GM18867 (cell line): ENCODE results near the gene SECISBP2L.
"Not testable (repeated sequence)": the region's sequence is repeated elsewhere in the genome, so short reads cannot be mapped to it uniquely, and the experiment has no call there.

ENCODE experiments used
- ATAC-seq: cut with Tn5 transposase; IDR thresholded peaks from one replicate; pipeline ENCODE4 v1.9.1; 2021; ENCODE audit warnings: mild to moderate bottlenecking, moderate library complexity; ENCODE audit not compliant: unreplicated experiment

The SECISBP2L gene, protein sequence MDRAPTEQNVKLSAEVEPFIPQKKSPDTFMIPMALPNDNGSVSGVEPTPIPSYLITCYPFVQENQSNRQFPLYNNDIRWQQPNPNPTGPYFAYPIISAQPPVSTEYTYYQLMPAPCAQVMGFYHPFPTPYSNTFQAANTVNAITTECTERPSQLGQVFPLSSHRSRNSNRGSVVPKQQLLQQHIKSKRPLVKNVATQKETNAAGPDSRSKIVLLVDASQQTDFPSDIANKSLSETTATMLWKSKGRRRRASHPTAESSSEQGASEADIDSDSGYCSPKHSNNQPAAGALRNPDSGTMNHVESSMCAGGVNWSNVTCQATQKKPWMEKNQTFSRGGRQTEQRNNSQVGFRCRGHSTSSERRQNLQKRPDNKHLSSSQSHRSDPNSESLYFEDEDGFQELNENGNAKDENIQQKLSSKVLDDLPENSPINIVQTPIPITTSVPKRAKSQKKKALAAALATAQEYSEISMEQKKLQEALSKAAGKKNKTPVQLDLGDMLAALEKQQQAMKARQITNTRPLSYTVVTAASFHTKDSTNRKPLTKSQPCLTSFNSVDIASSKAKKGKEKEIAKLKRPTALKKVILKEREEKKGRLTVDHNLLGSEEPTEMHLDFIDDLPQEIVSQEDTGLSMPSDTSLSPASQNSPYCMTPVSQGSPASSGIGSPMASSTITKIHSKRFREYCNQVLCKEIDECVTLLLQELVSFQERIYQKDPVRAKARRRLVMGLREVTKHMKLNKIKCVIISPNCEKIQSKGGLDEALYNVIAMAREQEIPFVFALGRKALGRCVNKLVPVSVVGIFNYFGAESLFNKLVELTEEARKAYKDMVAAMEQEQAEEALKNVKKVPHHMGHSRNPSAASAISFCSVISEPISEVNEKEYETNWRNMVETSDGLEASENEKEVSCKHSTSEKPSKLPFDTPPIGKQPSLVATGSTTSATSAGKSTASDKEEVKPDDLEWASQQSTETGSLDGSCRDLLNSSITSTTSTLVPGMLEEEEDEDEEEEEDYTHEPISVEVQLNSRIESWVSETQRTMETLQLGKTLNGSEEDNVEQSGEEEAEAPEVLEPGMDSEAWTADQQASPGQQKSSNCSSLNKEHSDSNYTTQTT

DNA sequence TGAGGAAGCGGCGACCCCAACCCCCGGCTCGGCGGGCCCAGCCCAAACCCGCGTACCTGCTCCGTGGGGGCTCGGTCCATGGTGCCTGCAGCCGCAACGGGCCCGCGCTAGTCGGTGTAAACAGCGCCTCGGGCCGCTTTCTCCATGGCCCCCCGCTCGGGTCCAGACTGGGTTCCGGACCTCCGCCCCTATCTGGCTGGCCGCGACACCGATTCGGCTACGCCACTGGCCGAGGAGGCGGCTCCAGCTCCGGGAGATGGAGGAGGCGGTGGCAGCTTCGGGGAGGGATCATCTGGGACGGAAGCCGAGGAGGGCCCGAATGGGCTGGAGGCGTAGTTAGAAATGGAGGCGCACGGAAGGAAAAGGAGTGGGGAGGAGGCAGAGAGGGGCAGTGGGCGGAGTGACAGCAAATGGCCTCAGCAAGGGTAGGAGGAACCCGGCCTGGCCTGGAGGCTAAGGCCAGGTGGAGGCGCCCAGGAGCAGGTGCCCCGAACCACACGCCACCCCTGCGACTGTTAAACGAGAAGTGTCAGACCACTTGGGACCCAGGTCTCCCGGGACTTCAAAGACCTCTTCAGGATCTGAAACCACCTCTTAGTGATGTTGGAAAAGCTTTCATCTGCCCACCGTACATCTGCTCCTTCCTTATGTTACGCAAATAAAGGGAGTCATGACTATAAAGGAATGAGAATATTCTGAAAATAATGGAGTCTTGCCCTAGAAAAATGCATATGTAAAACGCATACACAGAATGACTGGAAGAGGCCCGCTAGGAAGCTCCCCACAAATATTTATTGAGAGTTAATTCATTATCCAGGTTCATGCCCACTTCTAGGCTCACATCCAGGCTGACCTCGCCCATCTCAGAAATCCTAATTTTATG lies at the start of gene SECISBP2L:
Gene SECISBP2L (minus strand): TSS at position 227 of the 883 bp plus-strand sequence. CDS start 147 bp downstream, at position 80.
- peak; percentile 97 for ATAC-seq

- ATAC-seq = no peak
Measured at GRCh38 chr15:49094923-49095322, 48.7 kb upstream of the SECISBP2L start.

- no peak for ATAC-seq
Measured at GRCh38 chr15:49093252-49094105, 47.2 kb upstream of the SECISBP2L start.

DNA sequence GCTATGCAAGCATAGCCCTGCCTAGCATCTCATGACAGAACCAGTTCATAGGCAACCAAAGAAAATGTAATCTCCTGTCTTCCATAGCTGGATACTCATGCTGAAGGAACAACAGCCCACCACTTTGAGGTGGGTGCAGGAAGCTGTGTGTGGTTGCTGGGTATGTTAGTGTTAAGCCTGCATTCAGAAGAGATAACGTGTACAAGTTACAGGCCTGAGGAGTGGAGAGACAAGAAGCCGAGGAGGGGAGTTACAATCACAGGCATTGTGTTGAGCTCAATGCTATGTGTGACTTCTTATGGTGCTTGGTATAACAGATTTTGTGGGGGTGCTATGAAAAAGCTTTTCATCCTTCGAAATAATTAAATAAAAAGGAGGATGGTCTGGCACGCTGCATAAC lies 42.8 kb upstream of the SECISBP2L start:
- no peak for ATAC-seq

GRCh38 chr15:49085696-49086459 lies 39.6 kb upstream of the SECISBP2L start:
- no peak for ATAC-seq

DNA sequence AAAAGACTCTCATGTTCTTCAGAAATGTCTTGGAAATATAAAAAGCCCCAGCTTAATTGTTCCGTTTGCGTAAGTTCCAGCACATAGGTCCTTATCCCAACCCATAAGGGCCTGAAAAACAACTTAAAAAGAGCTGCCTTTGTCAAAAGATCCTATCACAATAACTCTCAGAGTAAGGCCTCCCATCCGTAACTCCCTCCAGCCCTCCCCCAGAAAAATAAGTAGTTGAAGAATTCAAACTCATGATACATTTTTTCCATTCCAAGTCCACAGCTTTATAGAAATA lies 38.0 kb upstream of the SECISBP2L start:
- ATAC-seq = no peak

DNA sequence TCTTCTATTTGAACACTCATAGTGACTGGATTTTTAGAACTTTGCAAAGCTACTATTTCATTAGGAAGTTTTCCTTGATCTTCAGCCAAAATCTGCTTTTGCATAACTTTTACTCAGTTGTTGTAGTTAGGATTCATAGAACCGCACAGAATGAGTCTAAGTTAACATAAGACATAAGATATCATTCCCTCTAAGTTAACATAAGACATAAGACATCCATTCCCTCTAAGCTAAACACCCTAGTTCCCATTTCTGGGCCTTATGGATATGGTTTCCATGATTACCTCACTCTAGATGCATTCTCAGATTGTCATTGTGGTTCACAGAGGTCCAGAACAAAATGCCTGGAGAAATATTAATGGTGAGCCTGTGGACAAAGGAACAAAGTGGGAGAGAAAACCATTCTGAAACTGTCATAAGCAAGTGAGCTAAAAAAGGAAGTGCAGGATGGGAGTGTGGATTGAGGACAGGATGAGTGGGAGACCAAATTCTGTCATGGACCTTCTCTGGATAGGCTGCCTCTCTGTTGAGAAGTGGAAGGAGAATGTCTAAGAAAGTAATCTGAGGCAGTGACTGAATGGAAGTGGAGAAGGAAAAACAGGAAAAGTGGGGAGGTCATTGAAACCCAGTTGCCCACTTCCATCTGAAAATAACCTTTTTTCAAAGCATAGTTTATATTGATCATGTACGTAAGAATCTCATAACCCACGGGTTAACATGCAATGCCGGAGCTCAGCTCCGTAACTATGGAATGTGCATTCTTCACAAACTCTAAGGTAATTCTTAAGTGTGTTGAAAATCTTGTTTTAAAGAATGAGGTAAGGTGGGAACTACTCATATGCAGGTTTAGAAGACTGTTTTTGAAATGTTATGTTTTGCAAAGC lies 37.4 kb upstream of the SECISBP2L start:
- ATAC-seq = no peak

DNA sequence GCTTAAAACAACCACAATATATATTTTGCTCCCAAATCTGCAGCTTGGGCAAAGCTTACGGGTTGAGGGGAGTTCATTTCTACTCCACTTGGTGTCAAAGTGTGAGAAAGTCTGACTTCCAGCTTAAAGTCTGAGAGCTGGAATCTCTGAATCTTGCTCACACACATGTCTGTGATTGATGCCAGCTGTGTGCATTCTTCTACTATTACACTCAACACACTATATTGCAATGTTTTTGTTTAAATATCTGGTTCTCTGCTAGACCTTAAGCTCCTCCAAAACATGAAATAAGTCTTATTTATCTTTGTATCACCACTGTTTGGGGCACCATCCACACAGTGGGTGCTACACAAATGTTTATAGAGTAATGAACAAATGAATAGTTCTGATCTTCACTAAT lies 36.7 kb upstream of the SECISBP2L start:
- no peak for ATAC-seq

- ATAC-seq = no peak
Measured at GRCh38 chr15:49079340-49080039, 33.2 kb upstream of the SECISBP2L start.

DNA sequence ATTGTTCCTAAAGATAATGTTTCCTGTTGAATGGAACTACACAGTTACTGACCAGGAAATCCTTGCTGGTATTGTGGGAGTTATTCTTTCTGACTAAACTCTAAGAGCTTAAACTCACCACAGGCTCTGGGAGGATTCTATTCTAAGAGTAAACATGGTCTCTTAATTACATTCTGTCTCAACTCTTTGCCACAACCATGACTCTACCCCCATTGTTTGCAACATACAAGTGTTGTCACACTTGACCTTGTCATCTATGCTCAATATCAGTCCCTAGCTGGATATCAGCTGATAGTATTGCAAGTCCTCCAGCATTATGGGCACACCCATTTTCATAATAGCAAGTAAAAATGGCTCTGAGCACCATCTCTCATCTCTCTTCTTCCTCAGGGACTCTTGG lies 29.6 kb upstream of the SECISBP2L start:
- ATAC-seq = no peak

- not testable (repeated sequence) for ATAC-seq
Measured at GRCh38 chr15:49074589-49075287, 28.5 kb upstream of the SECISBP2L start.

GRCh38 chr15:49066372-49066771 lies 20.1 kb upstream of the SECISBP2L start:
- no peak for ATAC-seq

GRCh38 chr15:49064884-49065283 lies 18.6 kb upstream of the SECISBP2L start:
- no peak for ATAC-seq

DNA sequence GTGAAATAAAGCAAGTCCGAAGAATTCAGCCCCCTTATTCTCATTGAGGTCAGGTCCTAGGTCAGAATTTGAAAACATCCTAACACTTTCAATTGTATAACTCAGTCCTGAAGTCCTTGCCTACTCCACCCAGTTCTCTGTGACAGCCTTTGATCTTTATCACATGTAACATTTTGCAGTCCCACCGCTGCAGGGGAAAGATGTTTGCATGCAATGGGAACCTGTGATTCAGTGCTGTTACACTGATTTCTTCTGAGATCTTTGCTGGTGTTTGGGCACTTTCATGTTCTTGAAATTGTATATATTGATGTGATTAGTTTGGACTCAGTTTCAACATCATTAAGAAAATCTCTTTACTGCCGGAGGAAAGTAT lies 18.0 kb upstream of the SECISBP2L start:
- ATAC-seq = no peak

GRCh38 chr15:49063402-49064280 lies 17.4 kb upstream of the SECISBP2L start:
- ATAC-seq = no peak

DNA sequence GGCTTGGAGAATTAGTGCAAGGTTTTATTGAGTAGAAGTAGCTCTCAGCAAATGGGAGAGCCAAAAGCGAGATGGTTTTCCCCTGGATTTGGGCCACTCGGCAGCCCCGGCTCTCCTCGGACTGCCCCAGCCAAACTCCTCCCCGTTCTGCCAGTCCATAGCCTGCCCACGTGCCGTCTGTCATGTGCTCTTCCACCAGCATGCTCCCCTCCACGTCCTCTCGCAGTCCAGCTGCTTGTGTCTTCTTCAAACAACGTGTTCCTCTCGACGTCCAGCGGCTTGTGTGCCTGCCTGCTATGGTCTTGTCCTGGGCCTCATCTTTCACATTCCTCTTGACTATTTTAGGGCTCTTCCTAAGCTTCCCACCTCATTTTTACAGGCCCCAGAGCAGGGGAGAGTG lies 16.7 kb upstream of the SECISBP2L start:
- no peak for ATAC-seq
